Fibroblast of upper back skin (primary cell): ENCODE data around the gene RAD51B.
A peak's percentile ranks its signal among the peaks of the same experiment; 100 is the strongest.

ENCODE experiments used
- DNase-seq: peaks from one replicate; pipeline ENCODE4 v3.0.0-alpha.2; 2013

Gene RAD51B

GRCh38 chr14:68154275-68154674, 334.7 kb downstream of the RAD51B start:
- no peak for DNase-seq

- peak; percentile 75 for DNase-seq
Measured at GRCh38 chr14:68157971-68158371, 338.4 kb downstream of the RAD51B start.

GRCh38 chr14:68158640-68159039, 339.1 kb downstream of the RAD51B start:
- no peak for DNase-seq

GRCh38 chr14:68159701-68160633, 340.4 kb downstream of the RAD51B start:
- no peak for DNase-seq

- DNase-seq: no peak
Measured at GRCh38 chr14:68160779-68161546, 341.4 kb downstream of the RAD51B start.

GRCh38 chr14:68162887-68163286, 343.3 kb downstream of the RAD51B start:
- no peak for DNase-seq

- no peak for DNase-seq
Measured at GRCh38 chr14:68164711-68165113, 345.1 kb downstream of the RAD51B start.

GRCh38 chr14:68165274-68165843, 345.8 kb downstream of the RAD51B start:
- no peak for DNase-seq

- DNase-seq: no peak
Measured at GRCh38 chr14:68166731-68167382, 347.3 kb downstream of the RAD51B start.

GRCh38 chr14:68167383-68168087, 348.0 kb downstream of the RAD51B start:
- no peak for DNase-seq

- no peak for DNase-seq
Measured at GRCh38 chr14:68168460-68169109, 349.0 kb downstream of the RAD51B start.

- DNase-seq: no peak
Measured at GRCh38 chr14:68172216-68172615, 352.6 kb downstream of the RAD51B start.

GRCh38 chr14:68172627-68173026, 353.0 kb downstream of the RAD51B start:
- DNase-seq: no peak

GRCh38 chr14:68173227-68173972, 353.8 kb downstream of the RAD51B start:
- DNase-seq: no peak

- no peak for DNase-seq
Measured at GRCh38 chr14:68174446-68174845, 354.9 kb downstream of the RAD51B start.

GRCh38 chr14:68176687-68177086, 357.1 kb downstream of the RAD51B start:
- DNase-seq: no peak

GRCh38 chr14:68177728-68178127, 358.1 kb downstream of the RAD51B start:
- DNase-seq: no peak

- peak; percentile 47 for DNase-seq
Measured at GRCh38 chr14:68178282-68178681, 358.7 kb downstream of the RAD51B start.

- peak; percentile 48 for DNase-seq
Measured at GRCh38 chr14:68181519-68182326, 362.1 kb downstream of the RAD51B start.

GRCh38 chr14:68182492-68182891, 362.9 kb downstream of the RAD51B start:
- no peak for DNase-seq
